ENCODE results near the gene NF2. TPM values are rescaled to one million over a fixed set of nuclear protein-coding genes. Genes with fewer than 3 reads are reported as not detected.

Gene NF2
- total and polyA plus RNA-seq, 2 of the 8 experiments (the other 6 are each of a cell fraction or from before 2014, with no cell fraction given): 17.6 to 53.6 TPM

DNA sequence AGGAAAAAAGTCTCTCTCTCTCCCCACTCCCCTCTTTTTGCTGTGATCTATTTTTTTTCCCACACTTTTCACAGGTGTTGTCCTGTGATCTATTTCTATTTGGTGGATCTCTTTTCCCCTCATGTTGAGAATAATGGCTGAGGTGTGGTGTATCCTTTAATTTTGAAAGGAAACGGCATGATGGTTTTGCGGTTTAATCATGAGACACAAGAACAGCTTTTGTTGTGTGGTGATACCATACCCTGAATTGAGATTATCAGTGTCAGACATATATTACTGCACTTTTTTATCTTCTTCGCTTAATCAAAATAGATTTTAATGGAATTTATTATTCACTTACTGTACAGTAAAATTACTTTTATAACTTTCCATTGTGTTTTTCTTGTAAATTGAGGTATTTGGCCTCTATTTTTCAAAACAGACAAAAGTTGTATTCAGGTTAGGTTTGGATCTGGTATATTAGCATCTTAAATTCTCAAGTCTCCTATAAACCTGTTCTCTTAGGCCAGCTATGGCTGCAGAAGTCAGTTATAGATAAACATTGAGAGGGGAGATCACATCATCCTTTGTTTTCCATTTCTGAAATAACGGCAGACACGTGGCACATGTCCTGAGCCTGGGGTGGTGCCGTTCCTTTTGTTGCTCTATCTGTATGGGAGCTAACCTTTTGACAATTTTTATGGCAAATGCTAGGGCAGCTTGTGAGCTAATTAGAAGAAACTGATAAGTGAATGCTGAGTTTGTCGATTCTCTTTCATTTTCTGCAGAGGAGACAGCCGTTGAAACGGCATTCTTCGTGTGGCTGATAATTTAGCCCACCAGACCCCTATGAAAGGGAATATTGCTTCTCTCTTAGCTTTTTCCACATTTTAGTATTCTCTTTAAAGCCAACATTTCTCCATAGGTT, 25.8 kb downstream of the NF2 start:
- no peak overlapping the region for H3K14ac ChIP-seq (ENCODE audit: insufficient read length)
- CTCF ChIA-PET (ENCODE audit: partially characterized antibody): interaction anchor here (0.7 to 4.5 kb wide), 5 partner anchors 8 to 132 kb away, joined by 3 to 36 read pairs (median 3); no protein-coding TSS in a partner anchor
- no peaks in the 10 kb centered on the region for H3K23me2 ChIP-seq (ENCODE audit: low read depth, low read length)
- H3K56ac ChIP-seq (replicated peaks; ENCODE audit: insufficient read length, low read depth, low read length): no peak overlapping the region
- no peak overlapping the region for H2BK120ac ChIP-seq (replicated peaks; ENCODE audit: low read depth, low read length)
- no peak overlapping the region for H4K5ac ChIP-seq (ENCODE audit: insufficient read length, low read depth, low read length)
- DNase-seq (ENCODE audit: low read depth in 1 of 2, low spot score in 2 of 2) (no peak), FAIRE-seq (no peak)
- peaks cover 2 to 22% of the 10 kb centered on the region in 2 experiments; a peak in 3 of 4 replicates for H3K79me2 ChIP-seq (ENCODE audit: control insufficient read depth in 1 of 2, insufficient read depth in 2 of 2, low read length in 2 of 2)
- no peak overlapping the region for H4K91ac ChIP-seq (replicated peaks; ENCODE audit: insufficient read length, low read length)
- H3K4me2 ChIP-seq (ENCODE audit: insufficient read depth in 1 of 2, low read depth in 2 of 2, low read length in 2 of 2): no peak overlapping the region
- H2BK12ac ChIP-seq (ENCODE audit: low read depth, low read length): no peak overlapping the region
- H2AK5ac ChIP-seq (ENCODE audit: low read depth, low read length): no peak overlapping the region
- H3K27me3 ChIP-seq (replicated peaks in 1 of 4; ENCODE audit: control insufficient read depth in 3 of 4, extremely low read depth in 1 of 4, insufficient read depth in 3 of 4, low read length in 3 of 4): no peaks in the 10 kb centered on the region
- H3K4me3 ChIP-seq (ENCODE audit: extremely low read depth in 1 of 4, insufficient read depth in 2 of 4, low read depth in 3 of 4, low read length in 4 of 4): no peak overlapping the region
- POLR2A ChIA-PET (ENCODE audit: partially characterized antibody): no interaction called here
- 91% methylated on average over 10 of the region's 10 CpGs; no CpG with 5 or more reads in 1 of the 2 experiments for WGBS, 2 experiments (ENCODE audit: extremely low coverage in 1 of 2, insufficient coverage in 1 of 2, insufficient read length in 1 of 2, insufficient replicate concordance in 2 of 2, low coverage in 1 of 2, low lambda C conversion rate in 2 of 2, missing lambda C conversion rate in 1 of 2)
- H2BK20ac ChIP-seq (ENCODE audit: low read length): no peak overlapping the region
- no peak overlapping the region for H3K4ac ChIP-seq (replicated peaks; ENCODE audit: insufficient read length, low read depth, low read length)
- no peak overlapping the region for H4K8ac ChIP-seq (ENCODE audit: extremely low read depth, insufficient read depth, low read length)
- H3K4me1 ChIP-seq (replicated peaks in 1 of 4; ENCODE audit: control insufficient read depth in 3 of 4, insufficient read depth in 4 of 4, low read length in 3 of 4): peaks cover 0 to 6% (median 3%) of the 10 kb centered on the region in 4 experiments; a peak in 3 of 7 replicates
- H3K9me3 ChIP-seq (ENCODE audit: insufficient read depth in 2 of 2, low read depth in 1 of 2, low read length in 1 of 2): no peaks in the 10 kb centered on the region
- H3K18ac ChIP-seq (ENCODE audit: extremely low read depth, low read length): no peak overlapping the region
- no peak overlapping the region for H3K27ac ChIP-seq (ENCODE audit: low read depth, low read length)
- no peak overlapping the region; a peak in 1 of 7 replicates for H3K9ac ChIP-seq (replicated peaks in 1 of 4; ENCODE audit: extremely low read depth in 1 of 4, low read depth in 3 of 4, low read length in 3 of 4)
- no peak overlapping the region for H2BK15ac ChIP-seq (ENCODE audit: low read length)
- no peak overlapping the region for H2AFZ ChIP-seq (ENCODE audit: low read length)
- H2BK5ac ChIP-seq (ENCODE audit: low read depth, low read length): no peak overlapping the region
- no peaks in the 10 kb centered on the region for H3K36me3 ChIP-seq (ENCODE audit: control insufficient read depth in 2 of 4, insufficient read depth in 4 of 4, low read length in 3 of 4)
- no peak overlapping the region for H3K23ac ChIP-seq (ENCODE audit: insufficient read length)
- peaks cover 7% of the 10 kb centered on the region for H3K79me1 ChIP-seq (ENCODE audit: low read depth, low read length)
- H4K20me1 ChIP-seq (replicated peaks in 1 of 2; ENCODE audit: control insufficient read depth in 1 of 2, insufficient read depth in 2 of 2, low read length in 2 of 2): peaks cover 2 to 5% of the 10 kb centered on the region in 2 experiments
- no peak for TF ChIP-seq SAP30 (IDR thresholded peaks at IDR 0.05; ENCODE audit: insufficient read depth, insufficient replicate concordance, low read length)
- no peak for TF ChIP-seq EGR1 (IDR thresholded peaks at IDR 0.05; ENCODE audit: borderline replicate concordance, low read depth, low read length)
- TF ChIP-seq CEBPB (IDR thresholded peaks at IDR 0.05; ENCODE audit: low read depth, low read length): no peak
- TF ChIP-seq CHD1 (IDR thresholded peaks at IDR 0.05; ENCODE audit: low read depth, low read length): no peak
- TF ChIP-seq RAD21 (IDR thresholded peaks at IDR 0.05 in 1 of 2, conservative IDR thresholded peaks at IDR 0.05 in 1 of 2; ENCODE audit: low read depth in 2 of 2, low read length in 2 of 2): no peak
- TF ChIP-seq, protein P1, sequence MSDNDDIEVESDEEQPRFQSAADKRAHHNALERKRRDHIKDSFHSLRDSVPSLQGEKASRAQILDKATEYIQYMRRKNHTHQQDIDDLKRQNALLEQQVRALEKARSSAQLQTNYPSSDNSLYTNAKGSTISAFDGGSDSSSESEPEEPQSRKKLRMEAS (IDR thresholded peaks at IDR 0.05): no peak
- no peak for TF ChIP-seq BCL11A (IDR thresholded peaks at IDR 0.05; ENCODE audit: low read depth in 2 of 2, low read length in 2 of 2)
- TF ChIP-seq HDAC6 (IDR thresholded peaks at IDR 0.05; ENCODE audit: low read depth, low read length): no peak
- no peak for TF ChIP-seq CBX8 (IDR thresholded peaks at IDR 0.05; ENCODE audit: borderline replicate concordance, low read depth, low read length)
- TF ChIP-seq SP4 (IDR thresholded peaks at IDR 0.05; ENCODE audit: low read length): no peak
- TF ChIP-seq RXRA (IDR thresholded peaks at IDR 0.05; ENCODE audit: insufficient read depth, low read depth, low read length): no peak
- no peak for TF ChIP-seq KDM4A (IDR thresholded peaks at IDR 0.05; ENCODE audit: low read depth, low read length, severe bottlenecking)
